Fibroblast of pulmonary artery (primary cell): ENCODE results near the gene HMMR.

ENCODE experiments used
- DNase-seq: peaks from one replicate; pipeline ENCODE4 v3.0.0-alpha.2; 2010; ENCODE audit warnings: low read depth
- H3K4me3 ChIP-seq: replicated peaks from 2 replicates; pipeline ENCODE4 v1.5.1; 2011; ENCODE audit warnings: low read depth, mild to moderate bottlenecking, control low read depth, low read length, moderate library complexity
- CTCF ChIP-seq: IDR thresholded peaks from 2 replicates; pipeline ENCODE4 v1.5.1; 2011; ENCODE audit warnings: mild to moderate bottlenecking, control low read depth, low read length, inconsistent platforms; ENCODE audit errors: missing control alignments

The HMMR gene

GRCh38 chr5:163478126-163478981 is 17.9 kb downstream of the HMMR start:
- no peak overlapping the region for H3K4me3 ChIP-seq
- TF ChIP-seq CTCF = no peak
- no peak for DNase-seq

- no peak overlapping the region for H3K4me3 ChIP-seq
- TF ChIP-seq CTCF = no peak
- no peak for DNase-seq
Measured at GRCh38 chr5:163478982-163479271, 18.5 kb downstream of the HMMR start.

GRCh38 chr5:163489055-163489744 is 28.8 kb downstream of the HMMR start:
- DNase-seq = peak; percentile 62
- H3K4me3 ChIP-seq = no peak overlapping the region
- TF ChIP-seq CTCF = peak; percentile 45

GRCh38 chr5:163489745-163490075 is 29.3 kb downstream of the HMMR start:
- no peak for TF ChIP-seq CTCF

GRCh38 chr5:163496286-163496685 is 35.9 kb downstream of the HMMR start:
- no peak for TF ChIP-seq CTCF
- H3K4me3 ChIP-seq = no peak overlapping the region
- DNase-seq = peak; percentile 37

More at GRCh38 chr5:163489745-163490075, 29.3 kb downstream of the HMMR start:
- no peak overlapping the region for H3K4me3 ChIP-seq
- DNase-seq = no peak

GRCh38 chr5:163497315-163497714 is 36.9 kb downstream of the HMMR start:
- no peak overlapping the region for H3K4me3 ChIP-seq
- TF ChIP-seq CTCF = no peak
- no peak for DNase-seq
